DMS79 treated with DMSO at 0.1 percent for 48 hours (cell line): ENCODE measurements around the gene CPO.
A peak's percentile ranks its signal among the peaks of the same experiment; 100 is the strongest.

Experiments
- DNase-seq: peaks from one replicate; lab custom pipeline; 2025; lab: John Stamatoyannopoulos, UW

The CPO gene

DNA sequence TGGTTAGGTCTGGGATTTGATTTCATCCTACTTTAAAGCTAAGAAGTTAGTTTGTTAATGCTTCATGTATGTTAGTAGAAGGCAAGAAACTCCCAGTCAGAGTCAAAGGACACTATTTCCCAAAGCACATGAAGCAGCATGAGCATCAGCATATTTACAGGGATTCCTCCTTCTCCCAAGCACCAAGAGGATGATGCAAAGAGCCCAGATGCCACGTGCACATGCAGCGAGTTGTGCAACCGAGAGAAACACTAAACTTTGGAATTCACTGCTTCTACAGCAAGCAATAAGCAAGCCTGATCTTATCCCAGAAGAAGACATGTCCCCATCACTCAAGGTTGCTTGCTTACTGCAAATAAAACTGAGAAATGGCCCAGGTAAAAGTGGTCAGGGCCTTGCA lies 32.5 kb downstream of the CPO start:
- no peak for DNase-seq

GRCh38 chr2:206974551-206974950 lies 35.2 kb downstream of the CPO start:
- DNase-seq, result peak; percentile 24

DNA sequence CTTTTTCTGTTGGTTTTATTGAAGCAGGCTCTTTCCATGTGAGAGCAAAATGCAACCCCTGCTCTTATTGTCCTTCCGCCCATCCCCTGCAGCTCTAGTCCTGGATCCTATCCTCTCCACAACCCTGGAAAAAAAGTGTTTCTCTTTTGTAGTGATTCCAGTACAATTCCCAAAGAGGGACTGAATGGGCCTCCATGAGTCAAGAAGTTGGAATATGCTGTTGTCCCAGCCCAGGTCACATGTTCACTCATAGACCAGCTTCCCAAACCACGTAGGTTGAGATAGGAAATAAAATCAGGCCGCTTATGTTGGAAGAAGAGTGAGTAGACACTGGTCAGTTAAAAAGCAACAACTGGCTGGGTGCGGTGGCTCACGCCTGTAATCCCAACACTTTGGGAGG lies 39.4 kb downstream of the CPO start:
- no peak for DNase-seq

DNA sequence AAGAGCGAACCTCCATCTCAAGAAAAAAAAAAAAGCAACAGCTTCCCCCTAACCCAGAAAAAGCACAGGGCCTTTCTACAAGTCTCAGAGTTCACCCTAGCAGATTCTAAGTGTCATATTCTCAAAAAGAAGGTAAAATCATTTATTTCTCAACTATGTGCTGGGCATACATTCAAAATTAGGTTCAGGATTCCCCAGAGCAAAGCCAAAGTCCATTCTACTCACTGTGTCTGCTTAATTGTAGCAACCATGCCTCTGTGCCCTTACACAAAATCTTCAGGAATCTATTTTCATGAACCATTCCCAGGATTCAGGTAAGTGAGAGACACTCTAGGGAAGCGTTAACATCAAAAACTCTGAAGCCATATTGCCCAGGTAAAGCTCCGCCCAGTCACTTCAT lies 40.0 kb downstream of the CPO start:
- no peak for DNase-seq

- no peak for DNase-seq
These were observed 40.6 kb downstream of the CPO start for GRCh38 chr2:206979922-206980321.

DNA sequence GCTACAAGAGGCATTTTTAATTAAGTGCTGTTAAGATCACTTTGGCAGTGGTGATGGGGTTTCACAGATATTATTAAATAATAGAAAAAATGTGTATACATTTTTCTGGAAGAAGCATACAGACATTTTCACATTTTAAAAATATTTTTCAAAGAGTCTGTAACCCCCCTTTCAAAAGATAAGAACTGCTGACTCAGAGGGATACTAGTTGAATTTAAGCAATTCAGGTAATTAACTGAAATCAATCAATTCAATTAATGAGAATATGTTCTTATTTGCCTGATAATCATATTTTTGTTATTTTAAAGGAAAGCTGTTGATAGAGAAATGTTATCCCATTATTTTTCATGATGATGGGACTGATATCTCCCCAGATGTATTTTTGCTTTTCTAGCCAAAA lies 41.1 kb downstream of the CPO start:
- no peak for DNase-seq

- DNase-seq, result no peak
These were observed 41.9 kb downstream of the CPO start for GRCh38 chr2:206981086-206981674.

- peak; percentile 78 for DNase-seq
These were observed 42.5 kb downstream of the CPO start for GRCh38 chr2:206981739-206982340.

DNA sequence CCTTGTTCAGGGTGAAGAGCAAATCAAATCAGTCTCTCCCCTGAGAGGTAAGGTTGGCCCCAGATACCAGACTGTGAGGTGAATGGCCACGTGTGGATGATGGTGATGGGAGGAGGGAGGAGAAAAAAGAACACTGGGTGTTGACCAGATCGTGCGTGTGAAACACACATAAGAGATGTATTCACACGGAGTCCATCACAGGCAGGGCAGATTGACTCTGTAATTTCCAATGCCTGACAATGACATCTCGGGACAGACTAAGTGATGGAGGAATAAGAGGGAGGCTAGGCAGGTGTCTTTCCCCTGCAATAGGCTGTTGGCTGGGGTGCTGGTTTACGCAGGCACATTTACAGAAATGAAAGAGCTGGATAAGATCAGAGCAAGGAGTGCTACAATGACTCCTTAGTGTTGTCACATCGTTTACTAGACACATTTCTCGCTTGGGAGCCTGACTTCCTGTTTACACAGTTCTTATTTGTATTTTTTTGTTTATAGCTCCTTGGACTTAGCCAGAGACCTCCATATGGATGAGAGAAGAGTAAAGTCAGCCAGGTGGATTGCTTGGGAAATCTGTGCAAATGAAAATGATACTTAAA lies 43.1 kb downstream of the CPO start:
- DNase-seq, result no peak

DNA sequence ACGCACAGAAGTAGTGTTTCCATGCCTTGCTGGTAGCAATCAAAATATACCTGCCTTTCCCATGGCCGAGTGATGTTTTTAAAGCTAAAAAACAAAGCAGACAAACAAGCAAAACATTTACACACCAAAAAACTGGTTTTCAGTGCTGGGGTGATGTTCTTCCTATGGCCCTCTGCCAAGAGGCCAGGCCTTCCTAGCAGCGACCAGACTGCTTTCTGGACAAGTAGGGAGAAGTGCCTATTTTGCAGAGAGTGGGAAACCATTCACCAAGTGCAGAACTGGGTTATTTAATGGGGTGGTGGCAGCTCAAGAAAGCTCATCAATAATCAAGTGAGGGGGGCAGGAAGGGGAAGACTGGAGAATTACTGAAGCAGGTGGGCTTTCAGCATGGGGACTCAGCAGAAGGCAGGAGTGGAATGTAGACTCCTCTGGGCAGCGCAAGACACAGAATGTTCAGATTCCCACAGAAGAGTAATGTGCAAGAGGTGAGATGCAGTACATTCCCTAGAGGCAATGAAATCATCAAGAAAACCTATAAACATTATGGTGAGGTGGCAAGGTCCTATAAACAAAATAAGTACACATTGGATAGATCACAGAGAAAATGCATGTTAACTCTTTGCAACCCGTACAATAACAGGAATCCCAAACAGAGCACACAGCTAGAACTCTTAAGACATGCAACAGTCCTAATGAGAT lies 44.0 kb downstream of the CPO start:
- peak; percentile 46 for DNase-seq

- DNase-seq, result no peak
These were observed 44.9 kb downstream of the CPO start for GRCh38 chr2:206984206-206984605.

GRCh38 chr2:206986943-206987342 lies 47.6 kb downstream of the CPO start:
- no peak for DNase-seq

GRCh38 chr2:206987810-206988209 lies 48.5 kb downstream of the CPO start:
- no peak for DNase-seq

- no peak for DNase-seq
These were observed 49.6 kb downstream of the CPO start for GRCh38 chr2:206988884-206989283.

DNA sequence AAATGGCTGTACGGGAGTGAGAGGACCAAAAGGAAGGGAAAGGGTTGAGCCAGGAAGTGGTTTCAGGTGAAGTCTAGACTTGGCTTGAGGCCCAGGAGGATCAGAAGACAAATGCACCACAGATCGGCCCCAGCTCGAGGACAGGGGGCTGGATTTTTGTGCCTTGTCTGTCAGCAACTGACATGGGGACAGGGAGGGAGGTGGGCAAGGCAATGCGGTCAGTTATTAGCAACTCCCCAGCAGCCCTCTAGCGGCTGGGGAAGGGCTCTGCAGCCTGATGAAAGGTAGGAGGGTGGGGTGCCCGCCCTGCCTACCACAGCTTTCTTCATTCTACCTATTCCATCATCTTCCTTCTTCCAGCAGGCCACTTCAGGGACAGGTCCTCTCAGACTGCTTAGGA lies 50.0 kb downstream of the CPO start:
- DNase-seq, result no peak

GRCh38 chr2:206990360-206990759 lies 51.0 kb downstream of the CPO start:
- DNase-seq, result no peak

DNA sequence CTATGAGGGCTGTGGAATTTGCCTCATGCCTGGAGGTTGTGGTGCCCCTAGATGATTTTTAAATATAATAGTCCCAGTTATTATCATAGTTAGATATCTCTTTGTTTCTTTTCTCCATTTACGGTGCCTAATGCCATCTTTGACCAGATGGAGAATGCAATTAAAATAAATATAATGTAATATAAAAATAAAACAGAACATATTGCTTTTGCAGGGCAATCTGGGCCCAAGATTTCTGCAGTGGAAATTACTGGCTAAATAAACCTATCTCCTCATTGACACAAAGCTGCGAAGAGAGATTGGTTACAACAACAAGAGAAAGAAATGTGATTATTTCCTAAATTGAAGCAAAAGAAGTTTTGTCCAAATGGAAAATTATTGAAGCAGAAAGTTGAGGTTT lies 51.8 kb downstream of the CPO start:
- DNase-seq, result no peak

GRCh38 chr2:206993396-206993911 lies 54.1 kb downstream of the CPO start:
- no peak for DNase-seq

GRCh38 chr2:206993964-206994363 lies 54.6 kb downstream of the CPO start:
- DNase-seq, result no peak

DNA sequence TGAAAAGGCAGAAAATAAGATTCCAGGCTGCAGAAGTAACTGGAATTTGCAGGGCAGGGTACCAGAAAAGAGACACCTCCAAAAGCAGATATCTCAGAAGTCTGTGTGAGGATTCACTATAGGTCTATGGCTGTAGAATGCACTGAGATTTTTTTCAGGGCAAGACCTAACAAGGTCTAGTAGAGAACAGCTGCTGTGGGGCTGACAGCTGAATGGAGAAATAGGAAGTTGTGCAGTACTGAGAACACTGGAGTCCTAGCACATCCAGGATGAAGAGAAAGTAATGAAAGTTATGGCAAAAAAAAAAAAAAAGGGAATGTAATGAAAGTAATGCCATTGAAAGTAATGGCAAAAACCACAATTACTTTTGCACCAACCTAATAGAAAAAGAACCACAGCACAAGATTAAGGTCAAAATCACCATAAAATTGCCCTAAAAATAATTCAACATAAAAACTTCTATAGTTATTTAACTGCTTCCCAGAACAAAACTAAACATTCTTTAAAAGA lies 57.3 kb downstream of the CPO start:
- DNase-seq, result no peak

DNA sequence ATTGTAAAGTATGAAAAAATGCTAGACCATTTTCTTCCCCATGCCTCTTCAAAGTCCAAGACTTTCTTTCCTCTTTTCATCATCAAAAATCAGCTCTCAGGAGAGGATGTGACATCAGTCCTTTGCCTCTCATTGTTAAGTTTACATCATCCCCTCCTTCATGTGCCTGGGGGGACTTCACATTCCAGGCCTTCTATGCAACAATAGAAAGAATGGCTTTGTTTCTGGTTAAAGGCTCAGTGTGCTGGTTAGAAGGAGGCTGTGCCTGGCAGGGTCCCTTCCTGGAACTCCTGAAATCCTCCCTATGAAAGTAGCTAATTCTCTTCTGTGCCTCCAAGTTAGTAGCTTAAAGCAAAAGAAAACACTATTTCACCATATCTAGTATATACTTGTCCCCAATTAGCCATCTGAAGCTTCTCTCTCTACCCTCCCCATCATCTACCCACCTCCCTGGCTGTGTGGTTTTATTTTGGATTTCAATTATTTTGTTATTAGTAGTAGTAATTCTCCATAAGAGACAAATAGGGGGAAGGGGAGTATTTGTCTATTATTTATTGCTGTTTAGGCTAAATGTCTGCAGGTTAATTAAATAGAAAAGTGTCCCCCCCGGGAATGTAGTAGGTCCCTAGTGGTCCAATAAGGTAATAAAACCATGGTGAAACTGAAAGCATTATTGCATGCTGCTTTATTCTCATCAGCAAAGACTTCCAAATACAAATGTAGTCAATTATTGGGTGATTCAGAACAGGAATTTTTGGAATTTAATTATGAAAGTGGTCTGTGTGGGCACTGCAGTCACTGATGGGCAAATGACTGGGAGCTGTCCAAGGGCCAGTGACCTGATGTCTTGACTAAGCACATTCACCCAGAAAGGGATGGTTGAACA lies 69.0 kb downstream of the CPO start:
- no peak for DNase-seq

GRCh38 chr2:207012461-207012860 lies 73.1 kb downstream of the CPO start:
- DNase-seq, result no peak
